OCI-LY3 (cell line): ENCODE measurements around the gene HOTAIR.

ENCODE experiments used
- CTCF ChIP-seq: fragments of 200-600, 300-600 bp; sonication (generic); IDR thresholded peaks from 2 replicates; pipeline ENCODE4 v1.5.1; 2014; ENCODE audit warnings: antibody characterized with exemption, low read length, low read depth
- EZH2phosphoT487 ChIP-seq: fragments of 200-600 bp; shearing (Covaris generic); IDR thresholded peaks from 2 replicates; pipeline ENCODE4 v1.6.1; 2018; ENCODE audit warnings: antibody characterized with exemption, mixed run types, low read depth

DNA sequence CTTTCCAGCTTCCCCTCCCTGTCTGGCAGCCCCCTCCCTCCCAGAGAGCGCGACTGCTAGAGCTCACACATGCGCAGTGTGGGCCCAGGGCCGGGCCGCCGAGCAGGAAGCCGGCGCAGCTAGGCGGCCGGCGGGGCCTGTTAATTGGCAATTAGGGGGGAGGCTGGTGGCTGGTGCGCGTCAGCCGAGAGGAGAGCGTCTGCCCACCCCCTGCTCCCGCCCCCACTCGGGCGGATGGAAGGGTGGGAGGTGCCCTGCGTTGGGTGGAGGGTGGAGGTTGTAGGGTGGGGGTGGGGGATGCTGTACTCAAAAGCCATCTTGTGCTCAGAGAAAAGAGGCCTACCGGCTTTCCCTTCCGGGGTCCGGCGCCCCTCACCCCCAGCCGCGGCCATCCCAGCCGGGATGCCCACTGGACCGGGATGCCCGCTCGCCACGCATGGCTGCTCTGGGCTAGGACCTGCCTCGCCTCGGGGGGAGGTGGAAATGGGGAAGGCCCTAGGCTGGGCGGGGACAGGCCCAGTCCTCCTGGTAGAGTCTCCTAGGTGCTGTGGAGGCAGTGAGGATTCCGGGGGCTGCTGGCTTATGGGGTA is 43.2 kb upstream of the HOTAIR start:
- no peak for TF ChIP-seq CTCF
- no peak for TF ChIP-seq EZH2phosphoT487
